Superior temporal gyrus (tissue), 1 donor: ENCODE data around the gene IL20.
"Not testable (repeated sequence)": the region's sequence is repeated elsewhere in the genome, so short reads cannot be mapped to it uniquely, and the experiment has no call there.

Source experiments
- DNase-seq: peaks from one replicate; pipeline ENCODE4 v3.0.0-alpha.2; 2016; ENCODE audit errors: extremely low spot score

Gene IL20

DNA sequence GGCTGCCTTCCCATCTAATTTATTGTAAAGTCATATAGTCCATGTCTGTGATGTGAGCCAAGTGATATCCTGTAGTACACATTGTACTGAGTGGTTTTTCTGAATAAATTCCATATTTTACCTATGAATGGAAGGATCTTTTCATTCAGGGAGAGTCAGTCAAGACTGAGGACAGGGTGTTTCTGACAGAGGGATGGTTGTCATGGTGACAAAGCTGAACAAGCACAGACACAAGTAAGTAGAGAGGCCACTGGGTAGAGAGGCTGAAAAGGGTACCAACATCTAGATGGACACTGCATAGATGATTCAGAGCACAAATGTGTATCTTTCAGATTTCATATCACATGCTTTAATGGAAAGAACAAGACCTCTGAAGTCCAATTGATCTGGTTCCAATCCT is 22.6 kb upstream of the IL20 start:
- DNase-seq: no peak

DNA sequence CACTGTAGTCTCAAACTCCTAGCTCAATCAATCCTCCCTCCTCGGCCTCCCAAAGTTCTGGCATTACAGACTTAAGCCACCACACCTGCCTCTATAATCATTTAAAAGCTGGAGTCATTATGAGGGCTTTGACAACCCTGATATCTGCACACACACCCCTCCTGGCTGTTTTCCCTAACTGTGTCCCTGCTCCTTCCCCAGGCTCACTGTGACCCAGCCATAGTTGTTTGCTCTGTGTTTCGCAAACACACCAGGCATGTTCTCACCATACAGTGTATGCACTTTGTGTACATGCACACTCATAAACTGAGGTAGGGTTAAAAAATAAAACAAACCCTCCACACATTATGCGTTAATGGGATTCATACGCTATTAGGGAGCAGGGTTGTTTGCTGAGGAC is 21.8 kb upstream of the IL20 start:
- DNase-seq: no peak

DNA sequence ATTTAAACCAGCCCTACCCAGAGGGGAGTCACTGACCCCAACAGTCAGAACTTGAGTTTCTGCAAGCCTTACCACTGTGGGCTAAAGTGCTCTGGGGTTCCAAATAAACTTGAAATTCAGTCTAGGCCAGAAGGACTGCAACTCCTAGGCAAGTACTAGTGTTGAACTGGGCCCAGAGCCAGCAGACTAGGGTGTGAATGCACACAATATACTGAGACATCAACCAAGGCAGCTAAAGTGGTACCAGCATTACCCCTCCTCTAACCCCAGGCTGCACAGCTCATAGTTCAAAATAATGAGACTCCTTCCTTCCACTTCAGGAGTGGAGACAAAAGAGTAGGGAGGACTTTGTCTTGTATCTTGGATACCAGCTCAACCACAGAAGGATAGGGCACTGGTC is 18.9 kb upstream of the IL20 start:
- DNase-seq: no peak

DNA sequence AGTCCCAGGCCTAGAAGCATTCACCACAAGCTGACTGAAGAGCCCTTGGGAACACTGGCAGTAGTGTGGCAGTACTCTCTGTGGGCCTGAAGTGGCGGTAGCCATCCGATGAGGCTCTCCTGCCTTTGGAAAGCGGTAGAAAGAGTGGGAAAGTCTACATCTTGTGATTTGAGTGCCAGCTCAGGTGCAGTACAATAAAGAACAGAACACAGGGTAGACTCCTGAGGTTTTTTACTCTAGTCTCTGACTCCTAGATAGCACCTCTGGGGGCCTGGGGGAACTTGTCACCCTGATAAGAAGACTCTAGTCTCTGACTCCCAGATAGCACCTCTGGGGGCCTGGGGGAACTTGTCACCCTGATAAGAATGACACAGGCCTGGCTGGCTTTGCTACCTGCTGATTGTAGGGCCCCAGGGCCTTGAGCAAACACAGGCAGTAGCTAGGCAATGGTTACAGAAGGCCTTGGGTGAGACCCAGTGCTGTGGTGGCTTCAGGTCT is 18.0 kb upstream of the IL20 start:
- DNase-seq: no peak

DNA sequence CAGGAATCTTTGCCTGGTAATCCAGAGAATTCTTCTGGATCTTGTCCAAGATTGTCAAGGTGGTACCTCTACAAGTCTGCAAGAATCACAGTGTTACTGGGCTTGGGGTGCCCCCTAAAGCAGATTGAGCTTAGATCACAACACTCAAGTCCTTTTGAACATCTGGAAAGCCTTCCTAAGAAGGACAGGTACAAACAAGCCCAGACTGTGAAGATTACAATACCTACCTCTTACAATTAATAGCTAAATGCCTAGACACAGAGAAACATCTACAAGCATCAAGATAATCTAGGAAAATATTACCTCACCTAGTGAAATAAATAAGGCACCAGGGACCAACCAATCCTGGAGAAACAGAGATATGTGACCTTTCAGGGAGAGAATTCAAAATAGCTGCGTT is 17.5 kb upstream of the IL20 start:
- DNase-seq: no peak

DNA sequence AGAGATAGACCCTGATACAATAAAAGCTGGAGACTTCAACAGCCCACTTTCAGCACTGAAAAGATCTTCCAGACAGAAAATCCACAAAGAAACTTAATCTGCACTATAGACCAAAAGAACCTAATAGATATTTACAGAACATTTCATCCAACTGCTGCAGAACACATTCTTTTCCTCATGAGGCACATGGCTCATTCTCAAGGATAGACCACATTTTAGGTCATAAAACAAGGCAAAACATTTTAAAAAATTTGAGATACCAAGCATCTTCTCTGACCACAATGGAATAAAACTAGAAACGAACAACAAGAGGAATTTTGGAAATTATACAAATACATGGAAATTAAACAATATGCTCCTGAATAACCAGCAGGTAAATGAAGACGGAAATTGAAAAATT is 15.0 kb upstream of the IL20 start:
- DNase-seq: no peak

DNA sequence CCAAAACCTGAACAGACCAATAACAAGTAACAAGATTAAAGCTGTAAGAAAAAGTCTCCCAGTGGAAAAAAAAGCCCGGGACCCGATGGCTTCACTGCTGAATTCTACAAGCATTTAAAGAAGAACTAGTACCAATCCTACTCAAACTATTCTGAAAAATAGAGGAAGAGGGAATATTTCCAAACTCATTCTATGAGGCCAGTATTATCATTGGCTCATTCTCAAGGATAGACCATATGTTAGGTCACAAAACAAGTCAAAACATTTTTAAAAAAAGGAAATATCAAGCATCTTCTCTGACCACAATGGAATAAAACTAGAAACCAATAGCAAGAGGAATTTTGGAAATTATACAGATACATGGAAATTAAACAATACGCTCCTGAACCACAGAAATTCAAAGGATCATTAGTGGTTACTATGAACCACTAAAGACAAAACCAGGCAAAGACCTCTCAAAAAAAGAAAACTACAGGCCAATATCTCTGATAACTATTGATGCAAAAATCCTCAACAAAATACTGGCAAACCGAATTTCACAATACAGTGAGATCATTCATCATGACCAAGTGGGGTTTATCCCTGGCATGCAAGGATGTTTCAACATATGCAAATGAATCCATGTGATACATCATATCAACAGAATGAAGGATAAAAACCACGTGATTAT is 13.9 kb upstream of the IL20 start:
- DNase-seq: no peak

DNA sequence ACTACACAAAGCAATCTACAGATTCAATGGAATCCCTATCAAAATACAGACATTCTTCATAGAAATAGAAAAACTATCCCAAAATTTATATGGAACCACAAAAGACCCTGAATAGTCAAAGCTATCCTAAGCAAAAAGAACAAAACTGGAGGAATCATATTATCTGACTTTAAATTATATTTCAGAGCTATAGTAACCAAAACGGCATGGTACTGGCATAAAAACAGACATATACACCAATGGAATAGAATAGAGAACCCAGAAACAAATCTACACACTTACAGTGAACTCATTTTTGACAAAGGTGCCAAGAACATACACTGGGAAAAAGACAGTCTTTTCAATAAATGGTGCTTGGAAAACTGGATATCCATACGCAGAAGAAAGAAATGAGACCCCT is 12.8 kb upstream of the IL20 start:
- not testable (repeated sequence) for DNase-seq

DNA sequence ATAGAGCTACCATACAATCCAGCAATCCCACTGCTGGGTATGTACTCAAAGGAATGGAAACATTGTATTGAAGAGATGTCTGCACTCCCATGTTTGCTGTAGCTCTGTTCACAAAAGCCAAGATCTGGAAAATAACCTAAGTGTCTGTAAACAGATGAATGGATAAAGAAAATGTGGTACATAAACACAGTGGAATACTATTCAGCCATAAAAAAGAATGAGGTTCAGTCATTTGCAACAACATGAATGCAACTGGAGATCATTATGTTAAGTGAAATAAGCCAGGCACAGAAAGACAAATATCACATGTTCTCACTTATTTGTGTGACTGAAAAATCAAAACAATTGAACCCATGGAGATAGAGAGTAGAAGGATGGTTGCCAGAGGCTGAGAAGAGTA is 11.7 kb upstream of the IL20 start:
- not testable (repeated sequence) for DNase-seq

DNA sequence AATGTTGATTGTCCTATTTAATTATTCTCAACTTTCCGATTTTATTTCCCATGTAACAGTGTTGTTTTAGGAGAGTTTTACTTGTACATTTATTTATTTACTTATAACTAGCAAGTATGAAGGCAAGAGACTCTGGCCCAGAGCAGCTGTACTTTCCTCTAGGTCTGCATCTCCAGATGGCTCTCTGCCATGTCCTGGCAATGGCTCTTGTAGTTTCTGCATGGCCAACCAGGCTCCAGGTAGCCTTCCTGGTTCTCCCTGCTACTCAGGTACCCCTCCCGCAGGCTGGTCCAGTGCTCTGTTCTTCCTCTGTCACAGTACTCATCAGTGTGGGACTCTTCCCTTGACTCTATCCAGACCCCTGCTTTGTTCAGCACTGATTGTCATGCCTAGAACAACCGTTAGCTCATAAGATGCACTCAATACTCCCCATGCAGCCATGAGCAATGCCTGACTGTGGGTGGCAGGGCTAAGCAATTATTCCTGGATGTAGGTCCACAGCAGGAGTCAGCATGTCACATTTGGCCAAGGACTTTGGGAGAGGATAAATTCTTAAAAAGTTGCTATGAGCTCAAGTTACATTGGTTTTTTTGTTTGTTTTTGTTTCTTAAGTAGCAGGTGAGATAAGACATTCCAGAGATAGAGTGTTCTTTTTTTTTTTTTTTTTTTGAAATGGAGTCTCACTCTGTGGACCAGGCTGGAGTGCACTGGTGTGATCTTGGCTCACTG is 10.9 kb upstream of the IL20 start:
- no peak for DNase-seq

DNA sequence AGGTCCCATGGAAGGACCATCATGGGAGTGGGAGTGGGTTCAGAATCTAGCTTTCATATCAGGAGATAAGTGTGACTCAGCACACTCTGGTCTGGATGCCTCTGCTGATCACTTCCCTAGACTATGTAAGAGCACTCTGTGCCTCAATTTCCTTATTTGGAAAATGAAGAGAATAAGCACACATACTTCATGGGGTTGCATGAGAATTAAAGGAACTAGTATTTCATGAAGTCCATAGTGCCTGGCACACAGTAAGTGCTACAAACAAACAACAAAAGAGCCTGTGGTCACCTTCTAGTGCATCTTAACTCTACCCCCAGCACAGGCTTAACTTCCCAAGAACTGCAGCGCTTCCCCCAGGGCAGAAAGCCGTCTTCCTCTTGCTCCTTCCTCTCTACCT is 9.6 kb upstream of the IL20 start:
- no peak for DNase-seq

DNA sequence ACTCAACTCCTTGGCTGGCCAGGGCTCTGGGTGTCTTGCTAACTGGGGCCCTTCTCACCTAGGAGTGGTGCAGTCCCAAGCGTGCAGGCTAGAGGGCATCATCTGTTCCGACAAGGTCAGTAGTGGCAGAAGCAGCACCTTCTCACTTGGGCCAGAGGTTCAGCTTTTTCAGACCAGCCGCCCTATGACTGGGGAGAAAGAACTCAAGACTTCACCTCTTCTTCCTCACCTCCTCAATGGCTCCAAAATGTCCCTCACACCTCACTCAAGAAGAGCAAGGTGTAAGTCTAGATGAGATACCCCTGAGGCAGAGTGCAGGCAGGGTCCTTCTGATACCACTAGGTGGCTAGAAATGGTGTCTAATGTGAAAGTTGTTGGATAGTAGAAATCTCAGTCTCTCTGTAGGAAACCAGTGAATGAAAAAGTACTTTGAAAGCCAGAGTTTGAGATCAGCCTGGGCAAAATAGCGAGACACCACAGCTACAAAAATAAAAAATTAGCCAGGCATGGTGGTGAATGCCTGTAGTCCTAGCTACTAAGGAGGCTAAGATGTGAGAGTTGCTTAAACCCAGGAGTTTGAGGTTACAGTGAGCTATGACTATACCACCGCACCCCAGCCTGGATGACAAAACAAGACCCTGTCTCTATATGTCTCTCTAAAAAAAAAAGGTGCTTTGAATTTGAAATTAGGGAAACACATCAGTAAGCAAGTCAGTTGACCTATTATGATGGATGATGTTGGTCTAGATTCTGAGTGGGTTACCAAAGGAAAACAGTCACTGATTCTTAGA is 8.6 kb upstream of the IL20 start:
- DNase-seq: no peak

DNA sequence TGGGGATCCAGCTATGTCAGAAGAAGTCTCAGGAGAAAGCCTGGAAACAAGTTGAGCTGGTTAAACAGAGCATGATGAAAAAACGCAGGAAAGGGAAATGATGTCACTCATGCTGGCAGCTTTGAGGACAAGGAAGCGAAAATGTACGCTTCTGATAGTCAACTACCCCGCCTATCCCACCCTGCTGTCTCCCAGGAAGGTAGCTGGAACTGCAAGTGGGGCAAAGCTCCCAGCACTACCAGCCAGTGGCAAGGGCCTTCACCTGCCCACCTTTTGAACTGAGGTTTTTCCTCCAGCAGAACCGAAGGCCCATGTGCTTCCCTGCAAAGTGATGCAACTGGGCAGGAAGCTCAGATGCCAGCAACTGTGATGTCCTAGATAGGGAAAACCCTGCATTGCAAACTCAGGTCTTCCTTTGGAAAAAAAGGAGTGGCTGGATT is 6.3 kb upstream of the IL20 start:
- DNase-seq: no peak

DNA sequence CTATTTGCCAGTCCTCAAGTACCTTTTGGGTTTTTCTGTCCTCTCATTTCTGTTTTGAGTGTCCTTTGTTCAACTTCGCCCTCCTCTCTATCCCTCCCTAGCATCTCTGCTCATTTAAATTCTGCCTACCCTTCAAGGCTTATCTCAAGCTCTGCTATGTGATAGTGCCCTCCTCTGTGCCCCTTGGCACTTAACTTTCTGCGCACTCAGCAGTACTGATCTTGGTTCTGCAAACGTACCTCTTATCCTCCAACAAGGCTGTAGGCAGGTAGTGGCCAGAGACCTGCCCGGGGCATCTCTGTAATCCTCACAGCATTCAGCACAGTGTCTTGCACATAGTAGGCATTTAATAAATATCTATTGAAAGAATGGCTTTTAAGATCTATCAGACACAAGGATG is 5.3 kb upstream of the IL20 start:
- no peak for DNase-seq

DNA sequence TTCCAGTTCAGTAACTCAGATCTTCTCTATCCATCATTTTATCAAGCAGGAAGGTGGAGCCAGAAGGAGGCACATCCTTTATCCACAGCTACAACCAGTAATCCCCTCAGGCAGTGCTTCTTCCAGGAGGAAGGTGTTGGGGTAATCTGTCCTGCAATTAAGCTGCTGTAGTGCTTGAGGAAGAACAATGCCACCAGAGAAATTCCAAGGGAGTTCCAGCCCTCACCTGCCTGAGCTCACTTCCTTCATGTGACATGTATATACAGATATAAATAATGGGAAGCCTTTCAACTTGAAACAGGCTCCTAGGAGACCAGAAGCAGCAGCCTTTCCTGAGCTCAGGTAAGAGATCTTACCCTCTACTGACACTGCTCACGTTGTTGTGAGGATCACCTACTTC is 2.2 kb upstream of the IL20 start:
- DNase-seq: no peak

DNA sequence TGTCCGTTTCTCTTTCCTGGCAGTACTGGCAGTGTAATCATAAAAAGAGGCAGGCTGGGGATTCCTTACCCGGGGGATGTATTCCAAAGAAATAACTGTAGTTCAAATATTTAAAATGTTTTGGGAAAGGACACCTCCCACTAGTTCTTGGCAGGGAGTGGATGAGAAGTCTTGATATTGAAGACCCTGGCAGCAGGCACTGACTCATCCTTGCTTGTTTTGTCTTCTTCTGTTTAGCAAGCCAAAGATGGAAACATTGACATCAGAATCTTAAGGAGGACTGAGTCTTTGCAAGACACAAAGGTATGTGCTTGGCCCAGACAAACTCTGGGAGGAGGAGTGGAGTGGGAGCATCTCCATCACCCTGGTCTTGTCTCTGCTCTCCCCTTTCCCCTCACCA is 639 bp downstream of the IL20 start:
- no peak for DNase-seq

DNA sequence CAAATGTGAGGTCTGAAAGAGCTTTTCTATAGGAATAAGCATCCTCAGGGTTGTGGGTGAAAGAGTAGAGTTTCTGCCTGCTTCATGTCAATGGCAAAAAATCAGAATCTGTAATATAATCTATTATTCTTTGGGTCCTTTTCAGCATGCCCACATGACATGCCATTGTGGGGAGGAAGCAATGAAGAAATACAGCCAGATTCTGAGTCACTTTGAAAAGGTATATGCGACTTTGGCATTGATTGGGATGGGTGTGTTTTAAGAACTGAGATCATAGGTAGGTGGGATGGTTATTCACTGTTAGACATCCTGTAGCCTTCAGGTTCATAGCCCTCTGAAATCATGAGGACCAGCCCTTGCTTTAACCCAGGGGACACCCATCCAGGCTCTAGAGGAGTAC is 1.8 kb downstream of the IL20 start:
- DNase-seq: no peak

DNA sequence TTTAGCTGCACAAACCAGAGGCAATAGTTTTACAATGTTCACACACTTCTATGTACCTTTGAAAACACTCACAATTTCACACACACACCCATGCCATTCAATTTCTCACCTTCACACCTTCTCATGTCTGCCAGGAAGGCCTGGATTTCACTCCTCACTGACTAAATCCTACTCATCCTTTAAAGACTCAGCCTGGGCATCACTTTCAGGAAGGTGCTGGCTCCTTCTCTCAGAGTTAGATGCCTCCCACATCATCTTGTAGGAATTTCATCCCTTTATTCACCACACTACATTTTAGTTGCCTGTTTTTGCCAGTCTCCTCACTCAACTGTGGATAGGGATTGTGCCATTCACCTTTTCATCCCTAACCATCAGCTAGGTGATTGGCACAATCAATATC is 2.3 kb downstream of the IL20 start:
- DNase-seq: no peak

DNA sequence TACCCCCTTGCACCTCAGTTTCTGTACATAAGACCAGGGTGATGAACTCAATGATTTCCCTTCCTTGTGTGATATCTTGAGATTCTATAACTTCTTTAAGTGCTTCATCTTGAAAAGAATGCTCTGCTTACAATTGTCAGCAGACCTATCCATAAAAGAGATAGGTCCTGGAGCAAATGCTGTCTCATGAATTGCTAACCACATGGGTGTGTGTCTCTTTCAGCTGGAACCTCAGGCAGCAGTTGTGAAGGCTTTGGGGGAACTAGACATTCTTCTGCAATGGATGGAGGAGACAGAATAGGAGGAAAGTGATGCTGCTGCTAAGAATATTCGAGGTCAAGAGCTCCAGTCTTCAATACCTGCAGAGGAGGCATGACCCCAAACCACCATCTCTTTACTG is 2.8 kb downstream of the IL20 start:
- no peak for DNase-seq

DNA sequence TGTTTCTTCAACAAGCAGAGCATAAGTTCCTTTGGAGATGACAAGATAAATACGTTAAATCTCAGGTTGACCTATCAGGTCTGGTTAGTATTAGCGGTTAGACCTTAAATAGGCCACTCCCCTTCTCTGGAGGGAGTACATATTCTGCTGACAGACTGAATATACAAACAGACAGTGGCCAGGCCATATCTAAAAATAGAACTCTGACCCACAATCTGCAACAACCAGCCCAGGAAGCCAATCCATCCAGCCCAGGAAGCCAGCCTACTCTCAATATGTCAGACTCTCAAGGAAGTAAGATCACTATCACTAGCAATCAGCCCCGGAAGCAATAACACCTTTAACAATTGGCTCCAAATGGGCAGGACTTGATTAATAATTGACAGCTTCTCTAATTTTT is 6.7 kb downstream of the IL20 start:
- no peak for DNase-seq

DNA sequence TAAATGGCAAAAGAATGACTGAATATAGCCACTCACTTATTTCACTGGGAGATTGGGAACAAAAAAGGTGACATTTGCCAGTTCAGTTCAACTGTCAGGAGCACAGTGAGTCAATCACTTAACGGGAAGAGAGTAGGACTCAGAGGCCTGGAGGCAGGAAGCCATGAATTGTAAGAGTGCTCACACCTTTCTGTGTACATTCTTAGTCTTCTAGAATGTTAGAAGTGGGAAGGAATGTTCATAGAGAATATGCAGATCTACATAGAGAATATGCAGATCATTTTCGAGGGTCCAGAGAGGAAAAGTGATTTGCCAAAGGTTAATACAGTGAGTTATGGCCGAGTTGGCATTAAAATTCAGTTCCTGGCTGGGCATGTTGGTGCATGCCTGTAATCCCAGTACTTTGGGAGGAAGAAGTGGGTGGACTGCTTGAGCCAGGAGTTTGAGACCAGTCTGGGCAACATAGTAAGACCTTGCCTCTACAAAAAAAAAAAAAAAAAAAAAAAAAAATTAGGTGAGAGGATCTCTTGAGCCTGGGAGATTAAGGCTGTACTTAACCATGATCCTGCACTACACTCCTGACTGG is 8.3 kb downstream of the IL20 start:
- no peak for DNase-seq

DNA sequence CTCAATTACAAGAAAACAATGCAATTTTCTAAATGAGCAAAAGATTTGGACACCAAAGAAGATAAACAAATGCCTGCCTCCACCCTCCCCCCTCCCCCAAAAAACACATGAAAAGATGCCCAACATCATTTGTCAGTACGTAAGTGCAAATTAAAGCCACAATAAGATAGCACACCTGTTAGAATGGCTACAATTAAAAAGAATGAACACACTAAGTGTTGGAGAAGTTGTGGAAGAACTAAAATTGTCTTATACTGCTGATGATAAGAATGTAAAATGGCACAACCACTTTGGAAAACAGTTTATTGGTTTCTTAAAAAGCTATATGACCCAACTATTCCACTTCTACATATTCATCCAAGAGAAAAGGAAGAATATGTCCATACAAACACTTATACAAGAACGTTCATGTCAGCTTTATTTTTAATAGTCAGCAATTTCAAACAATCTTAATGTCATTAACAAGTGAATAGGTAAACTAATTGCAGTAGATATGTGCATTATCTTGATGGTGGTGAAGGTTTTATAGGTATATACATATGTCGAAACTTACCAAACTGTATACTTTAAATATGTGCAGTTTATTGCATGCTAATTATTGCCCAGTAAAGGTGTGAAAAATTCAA is 10.4 kb downstream of the IL20 start:
- no peak for DNase-seq
